IPS DF 4.7 (cell line): Measurements from ENCODE around the gene DAB1.
"Not testable (repeated sequence)": the region's sequence is repeated elsewhere in the genome, so short reads cannot be mapped to it uniquely, and the experiment has no call there.

Experiments
- DNase-seq: peaks from one replicate; pipeline ENCODE4 v3.0.0-alpha.2; 2013; ENCODE audit warnings: low spot score; ENCODE audit errors: extremely low read depth

Gene DAB1

DNA sequence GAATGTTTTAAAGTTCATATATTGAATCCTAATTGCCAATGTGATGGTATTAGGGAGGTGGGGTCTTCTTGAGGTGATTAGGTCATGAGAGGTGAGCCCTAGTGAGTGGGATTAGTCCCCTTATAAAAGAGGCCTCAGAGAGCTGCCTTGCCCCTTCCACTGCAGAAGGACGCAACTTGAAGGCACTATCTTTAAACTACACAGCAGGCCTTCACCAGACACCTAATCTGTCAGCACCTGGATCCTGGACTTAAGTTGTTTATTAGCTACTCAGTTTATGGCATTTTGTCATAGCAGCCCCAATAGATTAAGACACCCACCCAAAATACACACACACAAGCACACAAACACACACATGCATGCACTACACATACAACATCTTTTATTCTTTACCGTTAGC, 61.4 kb downstream of the DAB1 start:
- no peak for DNase-seq

DNA sequence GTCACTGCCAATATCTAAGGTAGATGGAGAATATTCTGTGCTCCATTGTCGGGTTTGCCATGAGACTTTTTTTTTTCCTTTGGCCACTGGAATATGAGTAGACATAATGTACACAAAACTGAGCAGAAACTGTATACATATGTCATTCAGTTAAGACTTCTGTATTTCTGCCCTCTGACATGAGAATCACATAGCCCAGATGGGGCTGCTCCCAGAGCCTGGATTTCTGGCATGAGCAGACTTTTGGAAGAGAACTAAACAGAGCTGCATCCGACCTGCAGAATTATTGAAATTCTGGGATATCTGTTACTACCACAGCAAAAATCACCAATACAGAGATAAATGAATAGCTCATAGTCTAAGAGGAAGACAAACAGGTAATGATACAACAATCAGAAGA, 62.3 kb downstream of the DAB1 start:
- no peak for DNase-seq

DNA sequence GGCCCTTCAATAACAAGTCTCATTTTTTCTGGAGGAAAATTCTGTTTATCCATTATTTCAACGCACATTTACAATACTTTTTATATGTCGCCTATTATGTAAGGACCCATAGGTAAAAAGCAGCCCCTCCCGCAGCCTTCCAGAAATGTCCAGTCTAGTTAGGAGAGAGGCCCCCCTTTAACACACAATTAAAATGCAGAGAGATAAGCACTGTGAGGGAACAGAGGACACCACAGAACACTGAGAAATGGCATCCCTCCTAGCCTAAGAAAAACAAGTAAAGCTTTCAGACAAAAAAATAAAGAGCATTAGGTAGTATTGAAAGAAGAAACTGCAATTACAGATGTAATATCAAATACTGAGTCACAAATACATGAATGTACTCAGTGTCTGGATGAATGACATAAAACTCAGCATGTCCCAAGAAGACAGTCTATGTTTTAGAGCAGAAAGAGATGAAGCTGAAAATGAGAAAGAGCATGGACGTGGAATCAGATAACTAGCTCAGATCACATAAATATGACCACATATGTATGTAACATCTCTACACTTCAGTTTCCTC, 62.9 kb downstream of the DAB1 start:
- DNase-seq: no peak

DNA sequence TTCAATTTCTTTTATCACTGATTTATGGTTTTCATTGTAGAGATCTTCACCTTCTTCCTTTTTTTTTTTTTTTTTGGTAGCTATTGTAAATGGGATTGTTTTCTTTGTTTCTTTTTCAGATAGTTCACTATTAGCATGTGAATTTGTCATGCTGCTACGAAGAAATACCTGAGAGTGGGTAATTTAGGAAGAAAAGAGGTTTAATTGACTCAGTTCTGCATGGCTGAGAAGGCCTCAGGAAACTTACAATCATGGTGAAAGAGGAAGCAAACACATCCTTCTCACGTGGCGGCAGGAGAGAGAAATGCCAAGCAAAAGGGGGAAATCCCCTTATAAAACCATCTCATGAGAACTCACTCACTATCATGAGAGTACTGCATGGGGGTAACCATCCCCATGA, 66.4 kb downstream of the DAB1 start:
- no peak for DNase-seq

DNA sequence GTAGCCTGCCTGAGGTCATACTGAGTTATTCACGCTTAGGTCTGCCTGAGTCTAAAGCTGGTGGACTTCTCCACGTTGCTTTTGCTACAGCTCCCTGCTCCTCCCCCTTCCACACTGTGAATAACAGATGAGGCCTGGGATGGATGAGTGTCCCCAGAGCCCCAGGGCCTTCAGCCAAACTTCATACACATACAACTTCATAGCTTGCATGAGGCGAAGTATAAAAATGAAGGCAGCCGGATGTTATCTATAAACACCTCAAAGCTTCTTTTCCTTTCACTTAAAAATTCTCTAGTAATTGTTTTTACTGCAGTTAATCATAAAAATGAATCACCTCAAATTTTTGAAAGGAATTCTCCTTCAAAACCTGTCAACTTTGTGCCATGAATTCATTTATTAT, 70.2 kb downstream of the DAB1 start:
- DNase-seq: no peak

DNA sequence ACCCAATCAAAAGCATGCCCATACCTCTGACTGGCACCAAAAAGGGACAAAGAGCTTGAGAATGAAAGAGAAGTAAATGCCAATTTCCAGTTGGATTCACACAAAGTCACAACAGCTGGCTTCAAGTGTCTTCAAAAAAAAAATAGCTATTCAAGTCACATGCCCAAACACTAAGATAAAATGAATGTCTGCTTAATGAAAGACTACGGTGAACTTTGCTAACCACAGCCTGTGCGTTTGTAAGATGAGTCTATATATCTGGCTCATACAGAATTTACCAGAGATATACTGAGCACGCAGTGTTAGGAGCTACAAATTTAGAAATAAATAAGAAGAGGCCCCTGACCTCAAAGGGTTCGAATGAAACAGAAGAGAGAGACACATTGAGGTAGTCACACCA, 73.2 kb downstream of the DAB1 start:
- DNase-seq: no peak

DNA sequence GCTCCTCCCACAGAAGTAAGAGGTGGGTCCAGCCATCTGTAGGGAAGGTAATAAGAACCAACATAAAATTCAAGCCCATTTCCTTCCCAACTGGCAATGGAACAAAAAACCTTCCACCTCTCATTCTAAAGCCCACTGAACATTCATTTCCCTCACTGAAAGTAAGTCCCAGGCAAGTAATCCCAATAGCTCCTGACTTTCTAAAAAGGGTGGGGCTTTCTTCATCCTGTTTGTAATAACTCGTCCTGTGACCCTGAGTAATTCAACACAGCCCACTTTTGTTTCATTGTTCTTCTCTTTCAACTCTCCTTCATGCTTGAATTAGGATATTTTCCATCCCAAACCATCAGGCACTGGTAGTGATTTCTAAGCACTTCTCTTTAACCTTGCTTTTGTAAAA, 74.9 kb downstream of the DAB1 start:
- no peak for DNase-seq

DNA sequence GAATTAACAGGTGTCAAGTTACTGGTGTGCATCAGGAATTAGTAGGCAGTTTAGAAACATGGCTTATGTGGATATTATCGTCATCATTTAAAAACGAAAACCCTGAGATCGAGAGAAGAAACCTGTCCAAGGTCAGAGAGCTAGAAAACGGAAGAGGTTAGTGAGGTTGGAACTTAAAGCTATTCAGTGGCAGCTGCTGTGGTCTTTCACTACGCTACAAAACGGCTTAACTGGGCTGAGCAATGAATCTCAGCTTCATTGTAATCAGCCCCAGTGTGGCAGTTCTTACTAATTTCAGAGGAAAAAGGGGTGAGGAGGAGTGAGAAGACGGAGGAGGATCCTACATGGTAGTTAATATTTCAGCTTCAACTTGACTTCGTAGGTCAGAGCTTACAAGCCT, 77.9 kb downstream of the DAB1 start:
- no peak for DNase-seq

DNA sequence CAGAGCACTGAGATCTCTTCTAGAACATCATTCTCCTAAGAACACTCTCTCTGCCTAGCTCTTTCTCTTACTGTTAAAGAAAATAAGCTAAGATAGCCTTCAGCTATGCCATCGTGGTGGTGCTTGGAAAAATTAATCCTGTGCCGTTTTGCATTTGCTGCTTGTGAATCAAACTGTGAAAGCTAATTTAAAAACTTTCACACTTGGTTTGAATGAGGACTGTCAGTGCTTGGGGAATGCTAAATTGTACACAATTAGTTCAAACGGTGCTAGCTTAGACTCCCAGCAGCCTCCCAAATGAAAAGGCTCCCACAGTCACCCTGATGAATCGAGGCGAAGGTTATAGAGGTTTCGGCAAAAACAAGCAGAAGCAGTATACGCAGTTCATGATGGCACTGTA, 79.6 kb downstream of the DAB1 start:
- no peak for DNase-seq

DNA sequence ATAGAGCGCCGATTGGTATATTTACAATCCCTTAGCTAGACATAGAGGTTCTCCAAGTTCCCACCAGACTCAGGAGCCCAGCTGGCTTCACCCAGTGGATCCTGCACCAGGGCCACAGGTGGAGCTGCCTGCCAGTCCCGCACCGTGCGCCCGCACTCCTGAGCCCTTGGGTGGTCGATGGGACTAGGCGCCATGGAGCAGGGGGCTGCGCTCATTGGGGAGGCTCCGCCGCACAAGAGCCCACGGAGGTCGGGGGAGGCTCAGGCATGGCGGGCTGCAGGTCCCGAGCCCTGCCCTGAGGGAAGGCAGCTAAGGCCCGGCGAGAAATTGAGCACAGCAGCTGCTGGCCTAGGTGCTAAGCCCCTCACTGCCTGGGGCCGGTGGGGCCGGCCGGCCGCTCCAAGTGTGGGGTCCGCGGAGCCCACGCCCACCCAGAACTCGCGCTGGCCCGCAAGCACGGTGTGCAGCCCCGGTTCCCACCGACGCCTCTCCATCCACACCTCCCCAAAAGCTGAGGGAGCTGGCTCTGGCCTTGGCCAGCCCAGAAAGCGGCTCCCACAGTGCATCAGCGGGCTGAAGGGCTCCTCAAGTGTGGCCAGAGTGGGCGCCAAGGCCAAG, 80.5 kb downstream of the DAB1 start:
- DNase-seq: not testable (repeated sequence)

DNA sequence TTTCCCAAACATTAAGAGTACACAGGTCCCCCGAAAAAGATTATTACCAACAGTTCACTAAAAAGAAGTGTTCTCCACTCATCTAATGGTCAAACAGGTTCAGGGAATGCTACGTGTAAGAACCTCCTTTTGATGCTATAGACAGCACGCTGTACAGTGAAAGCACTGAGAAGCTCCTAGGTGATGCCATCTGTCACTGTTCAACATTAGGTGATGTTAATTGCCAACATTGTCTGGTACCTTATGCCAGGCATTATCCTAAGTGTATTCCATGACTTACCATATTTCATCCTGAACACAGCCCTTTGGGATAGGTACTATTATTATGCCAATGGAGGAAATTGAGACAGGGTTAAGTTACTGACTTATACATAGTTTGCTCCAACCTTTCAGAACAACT, 82.1 kb downstream of the DAB1 start:
- no peak for DNase-seq

DNA sequence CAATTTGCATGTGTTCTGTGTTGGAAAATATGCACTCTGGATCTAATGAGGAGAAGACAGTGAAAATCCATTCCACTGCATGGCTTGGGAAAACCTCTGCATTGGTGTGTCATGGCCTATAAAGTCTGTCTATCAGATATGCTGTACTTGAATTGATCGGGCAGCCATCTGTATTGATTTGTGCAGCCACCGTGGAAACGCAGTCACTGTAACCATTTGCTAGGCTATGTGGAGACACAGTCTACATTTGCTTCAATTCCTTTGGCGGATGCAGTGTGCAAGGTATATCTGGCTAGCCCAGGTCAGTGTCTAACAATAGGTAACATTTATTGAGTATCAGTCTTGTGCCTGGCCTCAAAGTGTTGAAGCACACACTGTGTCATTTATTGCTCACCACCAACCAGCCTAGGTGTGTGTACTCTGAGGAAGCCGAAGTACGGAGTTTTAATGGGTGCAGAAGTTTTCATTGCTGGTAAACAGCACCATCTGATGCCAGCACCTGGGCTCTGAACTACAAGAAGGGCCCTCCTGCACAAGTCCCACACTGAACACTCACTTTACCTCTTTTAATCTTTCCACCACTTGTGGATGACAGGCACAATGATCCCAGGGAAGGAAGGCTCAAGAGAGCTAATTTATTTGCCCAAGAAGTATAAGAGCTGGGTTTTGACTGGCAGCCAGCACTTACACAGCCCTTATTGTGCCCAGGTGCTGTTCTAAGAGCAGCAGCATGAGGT, 83.4 kb downstream of the DAB1 start:
- no peak for DNase-seq

DNA sequence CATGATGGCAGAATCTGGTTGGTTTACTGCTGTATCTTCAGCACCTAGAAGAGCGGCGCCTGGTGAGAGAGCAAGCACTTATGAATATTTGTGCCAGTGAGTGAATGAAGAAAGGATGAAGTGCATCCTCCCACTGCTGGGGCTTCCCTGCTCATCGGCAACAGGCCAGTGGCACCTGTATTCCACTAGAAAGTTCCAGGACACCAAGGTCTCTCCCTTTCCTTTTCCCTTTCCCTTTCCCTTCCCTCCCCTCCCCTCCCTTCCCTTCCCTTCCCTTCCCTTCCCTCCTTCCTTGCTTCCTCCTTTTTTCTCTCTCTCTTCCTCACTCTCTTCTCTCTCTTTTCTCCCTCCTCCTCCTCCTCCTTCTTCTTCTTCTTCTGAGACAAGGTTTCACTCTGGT, 86.2 kb downstream of the DAB1 start:
- no peak for DNase-seq

DNA sequence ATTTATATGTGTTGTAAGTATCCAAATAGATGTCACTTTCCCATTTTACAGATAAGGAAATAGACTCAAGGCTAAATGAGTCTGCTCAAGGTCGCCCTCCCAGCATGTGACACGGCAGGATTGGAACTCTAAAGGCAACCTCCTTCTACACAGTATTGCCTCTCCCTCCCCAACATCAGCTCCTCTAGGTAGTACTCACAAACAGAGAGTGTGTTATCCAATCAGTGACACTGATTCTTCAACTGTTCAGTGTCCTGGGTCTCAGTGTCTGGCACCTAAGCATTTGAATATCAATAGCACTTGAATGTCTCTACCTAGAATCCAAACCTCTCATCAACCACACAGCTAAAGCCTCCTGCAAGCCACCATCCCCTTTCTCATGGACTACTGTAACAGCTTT, 87.1 kb downstream of the DAB1 start:
- no peak for DNase-seq

DNA sequence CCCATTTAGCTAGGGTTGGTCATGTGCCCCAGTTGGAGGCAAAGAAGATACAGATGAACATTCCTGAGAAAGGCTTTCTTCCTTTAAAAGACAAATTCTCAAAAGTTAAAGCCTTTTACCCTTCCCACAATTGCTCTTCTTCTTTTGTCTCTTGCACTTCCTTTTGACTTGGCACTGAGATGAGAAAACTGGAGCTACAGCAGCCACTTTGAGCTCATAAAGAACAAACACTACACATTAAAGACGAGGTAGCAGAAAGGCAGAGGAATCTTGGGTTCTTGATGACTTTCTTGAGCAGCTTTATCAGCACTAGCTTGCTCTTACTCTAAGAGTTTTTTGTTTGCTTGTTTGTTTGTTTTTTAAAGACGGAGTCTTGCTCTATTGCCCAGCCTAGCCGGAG, 92.2 kb downstream of the DAB1 start:
- no peak for DNase-seq

DNA sequence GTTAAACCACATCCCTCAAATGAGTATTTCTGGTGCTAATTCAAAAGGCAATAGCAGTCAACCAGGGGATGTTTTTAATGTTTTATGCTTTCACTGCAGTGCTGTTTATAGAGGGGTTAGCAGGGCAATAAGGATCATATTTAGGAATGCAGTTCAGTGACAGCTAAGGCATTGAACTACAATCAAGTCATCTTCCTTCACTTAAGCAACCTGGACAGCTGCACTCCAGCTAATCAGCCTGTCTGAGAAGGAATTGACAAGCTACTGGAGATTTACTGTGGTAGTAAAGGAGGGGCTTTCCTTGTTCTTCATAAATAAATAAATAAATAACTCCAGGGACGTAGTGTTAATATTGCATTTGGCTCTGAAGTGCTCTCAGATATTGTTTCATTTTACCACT, 93.9 kb downstream of the DAB1 start:
- no peak for DNase-seq

DNA sequence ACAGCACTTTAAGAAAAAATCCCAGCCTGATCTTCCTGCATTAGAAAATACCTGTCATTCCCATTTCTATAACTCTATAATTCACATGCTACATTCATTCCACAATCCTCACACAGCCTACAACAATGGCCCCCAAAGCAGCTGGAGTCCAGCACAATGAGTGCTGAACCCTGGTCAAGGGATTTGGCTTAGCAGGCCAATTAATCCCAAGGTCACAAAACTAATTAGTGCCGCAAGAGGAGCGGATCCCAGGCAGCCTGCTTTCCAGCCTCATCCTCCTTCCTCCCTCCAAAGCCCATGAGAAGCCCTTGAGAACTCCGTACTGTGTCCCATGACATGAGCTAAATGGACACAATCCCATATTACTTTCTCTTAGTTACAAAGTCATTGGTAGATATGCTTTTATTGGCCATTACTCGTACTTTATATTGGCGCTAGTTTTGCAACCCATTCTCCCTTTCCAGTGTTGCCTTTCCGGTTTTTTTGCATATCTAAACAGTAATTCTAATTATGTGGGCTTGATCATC, 94.8 kb downstream of the DAB1 start:
- no peak for DNase-seq

DNA sequence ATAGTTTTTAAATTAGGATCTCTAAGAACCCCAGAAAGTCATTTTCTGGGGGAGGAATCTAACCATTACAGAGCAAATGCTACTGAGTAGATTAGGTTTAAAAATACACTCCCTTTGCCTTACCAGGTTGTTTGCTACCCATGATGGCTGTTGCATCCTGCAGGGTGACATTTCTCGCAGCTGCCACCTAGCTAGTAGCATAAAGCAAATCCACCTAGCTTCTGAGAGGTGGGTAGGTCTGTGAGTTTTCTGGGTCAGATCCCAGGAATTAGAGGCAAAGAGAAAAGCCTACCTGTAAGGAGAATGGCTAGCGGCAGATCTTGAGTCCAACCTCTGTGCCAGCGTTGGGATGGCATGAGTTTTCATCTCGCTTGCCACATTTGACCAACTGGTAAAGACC, 95.9 kb downstream of the DAB1 start:
- no peak for DNase-seq

DNA sequence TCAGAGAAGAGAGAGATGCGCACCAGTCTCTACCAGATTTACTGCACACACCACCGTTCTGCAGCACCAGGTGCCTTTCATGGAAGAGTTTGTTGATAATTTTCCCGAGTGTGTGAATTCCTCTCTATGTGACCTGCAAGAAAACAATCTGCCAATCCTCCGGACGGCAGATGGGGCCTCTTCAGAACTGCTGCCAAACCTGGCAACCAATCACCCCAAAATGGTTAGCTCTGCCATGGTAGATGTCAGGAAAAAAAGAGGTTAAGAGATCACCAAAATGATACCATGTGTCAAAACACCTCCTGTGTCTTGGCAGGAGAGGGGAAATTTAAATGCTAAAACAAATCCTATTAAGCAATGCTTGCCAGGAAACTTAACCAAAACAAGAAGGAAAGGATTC, 96.5 kb downstream of the DAB1 start:
- DNase-seq: no peak

DNA sequence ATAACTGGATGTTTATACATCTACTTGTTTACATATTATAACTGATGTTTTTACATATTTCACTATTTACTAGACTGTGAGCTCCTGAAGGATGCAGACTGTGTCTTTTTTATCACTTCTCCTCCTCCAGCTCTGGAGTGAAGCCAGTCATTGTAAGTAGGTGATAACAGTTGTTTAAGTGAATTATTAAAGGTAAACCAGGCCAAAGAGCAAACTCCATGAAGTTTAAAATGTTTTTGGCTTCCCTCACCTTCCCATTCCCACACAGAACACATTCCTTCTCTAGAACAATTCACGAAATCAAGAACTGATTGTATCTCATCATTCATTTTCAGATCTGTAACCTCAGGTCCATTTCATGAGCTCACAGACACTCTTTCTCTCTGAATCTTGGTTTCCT, 98.3 kb downstream of the DAB1 start:
- DNase-seq: no peak

DNA sequence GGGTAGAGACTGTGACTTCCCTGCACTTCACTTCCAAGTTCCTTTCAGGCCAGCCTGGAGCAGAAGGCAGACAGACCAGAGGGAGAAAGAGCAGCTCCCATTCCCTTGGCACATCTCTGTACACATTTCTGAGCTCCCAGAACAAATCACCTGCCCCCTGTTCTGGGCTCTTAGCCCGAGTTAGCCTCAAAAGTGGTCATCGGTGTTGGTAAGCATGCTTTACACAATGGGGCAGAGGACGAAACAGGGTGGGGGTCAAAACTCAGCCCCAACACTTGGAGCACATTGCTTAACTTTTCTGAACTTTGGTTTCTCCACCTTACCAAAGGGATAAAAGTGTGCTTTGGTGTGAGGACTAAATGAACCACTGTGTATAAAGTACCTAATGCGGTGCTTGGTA, 98.7 kb downstream of the DAB1 start:
- DNase-seq: no peak

DNA sequence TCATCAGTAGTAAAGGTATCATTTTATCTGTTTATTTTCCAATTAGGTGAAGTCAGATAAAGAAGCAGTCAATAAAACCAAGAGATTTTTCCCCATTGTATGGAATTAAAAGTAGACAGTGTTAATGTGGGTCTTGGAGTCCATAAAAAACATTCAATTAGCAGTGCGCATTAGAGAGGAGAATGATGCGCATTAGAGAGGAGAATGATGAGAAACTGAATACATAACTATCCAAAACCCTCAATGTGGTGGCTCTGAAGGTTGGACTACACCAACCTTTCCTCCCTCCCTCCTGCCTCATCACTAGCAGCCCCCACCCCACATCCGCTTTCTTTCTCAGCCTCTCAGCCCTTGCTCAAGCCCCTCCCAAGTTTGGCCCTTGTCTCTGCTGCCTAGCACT, 99.5 kb downstream of the DAB1 start:
- no peak for DNase-seq

DNA sequence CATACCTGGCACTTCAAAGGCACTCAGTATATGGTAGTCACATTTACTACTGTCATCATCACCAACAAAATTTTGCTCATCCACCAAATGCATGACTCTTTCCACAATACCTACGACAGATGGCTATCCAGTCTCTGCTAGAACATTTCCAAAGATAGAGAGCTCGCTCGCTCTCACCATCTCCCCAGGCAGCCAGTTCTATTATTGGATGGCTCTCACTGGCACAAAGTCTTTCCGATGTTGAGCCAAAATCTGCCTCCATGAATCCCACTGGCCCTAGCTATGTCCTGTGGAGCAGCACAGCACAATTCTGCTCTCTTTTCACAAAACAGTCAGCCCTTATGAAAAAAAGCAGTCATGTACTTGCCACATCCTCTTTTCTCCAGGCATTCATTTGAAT, 102.1 kb downstream of the DAB1 start:
- DNase-seq: no peak
